Midbrain (tissue), 1 donor: ENCODE measurements around the gene BUB1.
"Not testable (repeated sequence)": the region's sequence is repeated elsewhere in the genome, so short reads cannot be mapped to it uniquely, and the experiment has no call there.

Source experiments
- DNase-seq: peaks from one replicate; lab custom pipeline; 2025; lab: John Stamatoyannopoulos, UW

BUB1 gene

DNA sequence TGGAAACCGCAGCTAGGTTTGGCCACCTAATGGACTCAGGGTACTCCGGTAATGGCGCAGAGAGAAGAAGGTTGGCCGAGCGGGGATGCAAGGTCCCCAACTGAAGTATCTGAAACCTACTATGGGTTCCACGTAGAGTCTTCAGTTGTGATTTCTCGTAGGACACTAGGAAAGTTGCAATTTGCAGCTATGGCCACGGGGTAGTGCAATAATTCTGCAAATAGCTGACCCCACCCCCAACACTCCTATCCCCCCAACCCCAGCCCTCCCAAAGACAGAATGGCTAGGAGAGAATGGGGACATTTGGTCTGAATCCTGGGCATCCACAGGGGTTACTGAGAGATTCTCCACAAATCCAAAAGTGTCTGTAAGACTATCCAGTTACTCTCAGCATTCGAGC, 75.7 kb downstream of the BUB1 start:
- DNase-seq, result not testable (repeated sequence)

DNA sequence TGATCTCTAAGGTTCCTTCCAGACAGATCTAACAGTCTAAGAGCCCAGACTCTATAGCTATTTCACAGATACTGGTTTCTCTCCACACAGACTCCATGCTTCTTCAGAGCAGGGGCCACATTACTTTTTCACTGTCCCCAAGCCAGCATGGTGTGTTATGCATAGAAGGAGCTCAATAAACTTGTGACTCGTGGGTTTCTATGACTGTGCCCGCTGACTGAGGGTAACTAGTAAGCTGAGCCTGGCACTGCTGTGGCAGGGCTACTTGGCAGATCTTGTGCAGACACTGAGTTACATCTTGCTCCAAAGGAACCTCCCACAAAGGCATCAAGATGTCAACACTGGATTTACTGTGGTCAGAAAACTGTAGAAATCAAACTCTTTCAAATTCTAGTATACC, 85.9 kb downstream of the BUB1 start:
- DNase-seq, result not testable (repeated sequence)

DNA sequence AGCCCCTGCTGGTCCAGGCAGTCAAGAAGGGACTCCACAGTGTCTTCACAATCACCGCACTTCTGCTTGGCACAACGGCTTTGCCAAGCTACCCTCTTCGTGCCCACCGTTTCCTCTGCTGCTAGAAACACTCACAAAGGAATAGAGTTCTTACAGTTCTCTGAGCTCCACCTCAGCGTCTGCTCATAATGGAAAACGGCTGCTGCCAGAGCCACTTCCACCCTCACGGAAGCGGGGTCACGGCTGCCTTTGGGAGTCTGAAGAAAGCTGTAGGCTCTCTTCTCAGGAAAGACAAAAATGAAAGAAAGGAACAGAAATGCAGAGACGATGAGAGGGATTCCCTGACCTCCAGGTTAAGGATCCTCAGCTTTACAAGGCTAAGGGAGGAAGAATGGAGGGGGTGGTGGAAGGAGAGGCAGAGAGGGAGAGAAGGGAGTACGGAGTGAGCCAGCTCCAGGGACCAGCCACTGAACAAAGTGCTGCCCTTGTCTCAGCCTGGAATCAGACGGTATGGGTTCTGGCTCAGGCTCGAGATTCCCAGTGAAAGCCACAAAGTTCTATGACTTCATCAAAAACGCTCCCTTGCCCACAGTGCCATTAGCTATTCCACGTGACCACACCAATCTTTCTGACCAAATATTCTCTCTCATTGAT, 88.1 kb downstream of the BUB1 start:
- not testable (repeated sequence) for DNase-seq

DNA sequence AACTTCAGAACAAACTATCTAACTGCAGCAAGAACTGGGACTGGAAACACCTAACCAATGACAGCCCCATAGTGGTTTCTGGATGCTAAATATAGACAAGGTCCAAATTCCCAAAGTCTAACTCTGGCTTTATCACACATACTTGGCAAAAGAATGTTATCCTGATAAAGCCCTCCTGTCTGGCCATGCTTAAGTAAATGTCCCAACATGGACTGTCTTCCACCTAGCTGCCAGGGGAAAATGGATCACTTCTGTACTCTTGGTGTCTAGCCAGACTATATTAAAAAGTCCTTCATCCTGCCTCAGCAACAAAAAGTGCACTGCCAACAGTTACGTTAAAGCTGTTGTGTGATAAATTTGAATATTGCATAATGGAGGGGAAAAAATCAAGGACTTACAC, 89.3 kb downstream of the BUB1 start:
- not testable (repeated sequence) for DNase-seq
